Adipocyte (in vitro differentiated cells): ENCODE measurements around the gene AGPS.
"Not testable (repeated sequence)": the region's sequence is repeated elsewhere in the genome, so short reads cannot be mapped to it uniquely, and the experiment has no call there.

Experiments
- DNase-seq: peaks from one replicate; pipeline ENCODE4 v3.0.0-alpha.2; 2015; ENCODE audit warnings: low read depth
- H3K27me3 ChIP-seq: replicated peaks from 2 replicates; pipeline ENCODE4 v1.7.0; 2013; ENCODE audit warnings: mild to moderate bottlenecking, low read length, moderate library complexity; ENCODE audit not compliant: control insufficient read depth, insufficient read depth
- H3K36me3 ChIP-seq: 2 replicates; pipeline ENCODE4 v1.7.0; 2013; ENCODE audit warnings: low read length, mild to moderate bottlenecking, moderate library complexity; ENCODE audit not compliant: control insufficient read depth, insufficient read depth, severe bottlenecking
- H3K4me1 ChIP-seq: 2 replicates; pipeline ENCODE4 v1.7.0; 2013; ENCODE audit warnings: mild to moderate bottlenecking, low read length, moderate library complexity; ENCODE audit not compliant: control insufficient read depth, insufficient read depth
- H3K4me3 ChIP-seq: 2 replicates; pipeline ENCODE4 v1.7.0; 2013; ENCODE audit warnings: mild to moderate bottlenecking, low read length, moderate library complexity
- H3K9ac ChIP-seq: 2 replicates; pipeline ENCODE4 v1.7.0; 2013; ENCODE audit warnings: mild to moderate bottlenecking, low read length, moderate library complexity
- H3K9me3 ChIP-seq: 2 replicates; pipeline ENCODE4 v1.7.0; 2013; ENCODE audit warnings: mild to moderate bottlenecking, low read length, moderate library complexity; ENCODE audit not compliant: control insufficient read depth

AGPS gene

GRCh38 chr2:177353187-177353478 lies 39.4 kb upstream of the AGPS start:
- H3K9me3 ChIP-seq, result no peaks in the 10 kb centered on the region
- H3K9ac ChIP-seq, result no peak overlapping the region
- H3K27me3 ChIP-seq, result no peaks in the 10 kb centered on the region
- peaks cover 28% of the 10 kb centered on the region for H3K4me1 ChIP-seq
- DNase-seq, result peak; percentile 84
- no peaks in the 10 kb centered on the region for H3K36me3 ChIP-seq
- H3K4me3 ChIP-seq, result peak overlapping the region; percentile 5

DNA sequence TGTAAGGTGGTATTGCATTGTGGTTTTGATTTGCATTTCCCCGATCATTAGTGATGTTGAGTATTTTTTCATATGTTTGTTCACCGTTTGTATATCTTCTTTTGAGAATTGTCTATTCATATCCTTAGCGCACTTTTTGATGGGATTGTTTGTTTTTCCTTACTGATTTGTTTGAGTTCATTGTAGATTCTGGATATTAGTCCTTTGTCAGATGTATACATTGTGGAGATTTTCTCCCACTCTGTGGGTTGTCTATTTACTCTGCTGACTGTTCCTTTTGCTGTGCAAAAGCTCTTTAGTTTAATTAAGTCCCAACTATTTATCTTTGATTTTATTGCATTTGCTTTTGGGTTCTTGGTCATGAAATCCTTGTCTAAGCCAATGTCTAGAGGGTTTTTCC lies 38.0 kb upstream of the AGPS start:
- DNase-seq, H3K36me3 ChIP-seq, H3K27me3 ChIP-seq, H3K9ac ChIP-seq, H3K4me3 ChIP-seq, H3K9me3 ChIP-seq: not testable (repeated sequence)
- peaks cover 28% of the 10 kb centered on the region for H3K4me1 ChIP-seq

DNA sequence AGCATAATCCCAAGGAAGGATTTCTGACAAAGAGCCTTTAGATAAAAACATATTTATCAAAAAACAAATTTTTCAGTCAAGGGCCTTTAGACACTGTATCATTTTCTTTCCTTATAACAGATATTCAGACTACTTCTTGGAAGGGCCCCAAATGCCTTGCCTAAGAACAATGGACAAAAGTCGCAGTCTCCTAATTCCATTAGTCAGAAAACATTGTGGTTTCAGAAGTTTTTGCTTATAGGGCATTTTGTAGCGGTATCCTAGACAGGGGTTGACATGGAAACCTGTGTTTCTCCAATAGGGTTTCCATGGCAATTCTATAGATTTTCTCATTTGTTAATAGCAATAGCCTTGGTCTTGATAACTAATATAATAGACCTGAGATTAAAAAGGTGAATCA lies 36.7 kb upstream of the AGPS start:
- Histone ChIP-seq H3K4me3 (no peak overlapping the region), H3K9ac (no peak overlapping the region), H3K4me1 (peaks cover 28% of the 10 kb centered on the region), H3K27me3 (no peaks in the 10 kb centered on the region), H3K36me3 (no peaks in the 10 kb centered on the region), H3K9me3 (no peaks in the 10 kb centered on the region)
- no peak for DNase-seq

DNA sequence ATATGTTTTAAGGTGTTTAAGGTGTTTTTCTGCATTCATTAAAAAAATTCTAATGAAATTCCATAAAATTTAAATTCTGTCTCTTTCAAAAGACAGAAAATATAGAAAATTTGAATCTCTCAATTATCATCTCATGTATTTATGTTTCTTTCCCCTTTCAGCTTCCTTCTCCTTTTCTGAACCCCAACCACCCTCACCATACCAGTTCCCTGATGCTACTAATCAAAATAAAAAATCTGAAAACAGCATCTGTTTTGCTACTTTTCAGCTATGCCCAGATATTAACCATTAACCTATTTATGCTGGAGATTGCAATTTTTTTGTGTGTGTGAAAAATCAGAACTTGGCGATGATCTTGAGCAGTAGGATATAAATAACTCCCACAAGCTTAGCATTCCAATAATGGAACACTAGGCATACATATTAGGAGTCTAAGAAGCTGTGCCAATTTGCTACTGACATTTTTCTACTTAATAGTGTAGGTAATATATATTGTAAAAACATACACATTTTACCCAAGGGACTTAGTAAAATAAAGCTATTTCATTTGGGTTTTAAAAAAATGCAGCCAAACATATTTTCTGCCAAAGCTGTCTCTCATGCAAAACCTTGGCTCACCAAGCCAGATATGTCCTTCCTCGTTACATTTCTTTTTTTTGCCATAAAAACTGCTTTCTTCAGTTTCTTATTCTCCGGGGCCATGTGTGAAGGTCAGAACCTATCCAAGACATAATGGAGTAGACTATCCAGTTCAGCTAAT lies 32.6 kb upstream of the AGPS start:
- Histone ChIP-seq H3K9me3 (no peaks in the 10 kb centered on the region), H3K4me1 (peaks cover 10% of the 10 kb centered on the region), H3K9ac (no peak overlapping the region), H3K36me3 (no peaks in the 10 kb centered on the region), H3K4me3 (no peak overlapping the region), H3K27me3 (no peaks in the 10 kb centered on the region)
- no peak for DNase-seq

DNA sequence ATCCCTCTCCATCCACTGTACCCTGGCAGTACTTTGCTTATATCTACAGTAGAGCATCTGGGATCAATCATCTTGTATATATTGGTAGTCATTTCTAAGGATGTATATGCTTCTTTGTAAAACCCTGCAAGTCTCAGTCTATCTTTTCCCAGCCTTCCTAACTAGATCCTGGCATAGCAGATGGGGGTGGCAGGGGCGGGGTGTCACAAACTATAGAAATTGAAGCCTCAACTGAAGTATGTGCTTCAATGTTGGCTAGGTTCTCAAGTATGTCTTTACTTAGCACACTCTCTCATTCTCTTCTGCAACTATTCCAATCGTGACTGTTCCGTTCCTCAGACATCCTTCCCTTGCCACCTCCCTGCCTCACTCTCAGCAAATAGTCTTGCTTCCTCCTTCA lies 30.1 kb upstream of the AGPS start:
- Histone ChIP-seq H3K9ac (no peak overlapping the region), H3K4me1 (no peaks in the 10 kb centered on the region), H3K4me3 (no peak overlapping the region), H3K9me3 (no peaks in the 10 kb centered on the region), H3K27me3 (no peaks in the 10 kb centered on the region), H3K36me3 (no peaks in the 10 kb centered on the region)
- no peak for DNase-seq

- no peak overlapping the region for H3K4me3 ChIP-seq
- no peaks in the 10 kb centered on the region for H3K36me3 ChIP-seq
- no peaks in the 10 kb centered on the region for H3K4me1 ChIP-seq
- DNase-seq, result no peak
- no peaks in the 10 kb centered on the region for H3K9me3 ChIP-seq
- no peak overlapping the region for H3K9ac ChIP-seq
- no peaks in the 10 kb centered on the region for H3K27me3 ChIP-seq
Measured at GRCh38 chr2:177363332-177363731, 29.2 kb upstream of the AGPS start.

DNA sequence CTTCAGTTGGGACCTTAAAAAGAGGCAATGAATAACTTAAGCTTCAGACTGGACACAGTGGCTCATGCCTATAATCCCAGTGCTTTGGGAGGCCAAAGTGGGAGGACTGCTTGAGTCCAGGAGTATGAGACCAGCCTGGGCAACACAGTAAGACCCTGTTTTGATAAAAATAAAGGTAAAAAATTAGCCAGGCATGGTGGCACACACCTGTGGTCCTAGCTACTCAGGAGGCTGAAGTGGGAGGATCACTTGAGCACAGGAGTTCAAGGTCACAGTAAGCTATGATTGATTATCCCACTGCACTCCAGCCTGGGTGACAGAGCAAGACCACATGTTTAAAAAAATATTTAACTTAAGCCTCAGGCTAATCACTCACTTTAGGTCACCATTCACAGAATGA lies 26.8 kb upstream of the AGPS start:
- H3K36me3 ChIP-seq, H3K4me1 ChIP-seq, DNase-seq, H3K9ac ChIP-seq, H3K27me3 ChIP-seq, H3K4me3 ChIP-seq, H3K9me3 ChIP-seq: not testable (repeated sequence)

- H3K27me3 ChIP-seq, H3K4me1 ChIP-seq, H3K9me3 ChIP-seq, DNase-seq, H3K4me3 ChIP-seq, H3K36me3 ChIP-seq, H3K9ac ChIP-seq: not testable (repeated sequence)
Measured at GRCh38 chr2:177368023-177368422, 24.6 kb upstream of the AGPS start.

DNA sequence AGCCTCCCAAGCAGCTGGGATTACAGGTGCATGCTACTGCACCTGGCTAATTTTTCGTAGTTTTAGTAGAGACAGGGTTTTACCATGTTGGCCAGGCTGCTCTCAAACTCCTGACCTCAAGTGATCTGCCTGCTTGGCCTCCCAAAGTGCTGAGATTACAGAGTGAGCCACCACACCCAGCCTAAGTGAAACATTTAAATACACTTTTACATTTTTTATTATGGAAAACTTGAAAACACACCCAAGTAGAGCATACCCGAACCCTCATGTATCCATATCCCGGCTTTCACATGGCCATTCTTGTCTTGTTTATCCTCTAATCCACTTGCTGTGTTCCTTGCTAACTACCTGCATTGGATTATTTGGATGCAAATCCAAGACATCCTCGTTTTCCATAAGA lies 13.2 kb upstream of the AGPS start:
- Histone ChIP-seq H3K4me3 (no peak overlapping the region), H3K36me3 (no peaks in the 10 kb centered on the region)

DNA sequence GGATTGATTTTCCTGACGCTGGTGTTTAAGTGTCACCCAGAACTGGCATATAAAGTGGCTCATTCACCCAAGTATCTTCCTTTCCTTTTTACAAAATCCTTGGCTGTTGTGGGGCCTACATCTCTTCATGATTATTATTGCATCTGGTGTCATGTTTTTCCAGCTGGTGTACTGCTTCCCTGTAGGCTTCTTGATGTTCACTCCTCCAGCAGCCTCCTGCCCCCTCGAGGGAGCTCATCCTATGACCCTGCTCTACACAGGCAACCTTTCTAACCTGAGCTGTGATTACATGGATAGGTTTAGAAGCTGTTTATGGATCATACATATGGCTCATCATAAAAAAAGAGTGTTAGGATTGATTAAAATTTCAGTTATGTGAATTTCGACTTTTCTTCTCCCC lies 12.4 kb upstream of the AGPS start:
- DNase-seq, result no peak
- no peaks in the 10 kb centered on the region for H3K36me3 ChIP-seq
- H3K4me1 ChIP-seq, result no peaks in the 10 kb centered on the region
- H3K9me3 ChIP-seq, result no peaks in the 10 kb centered on the region
- no peak overlapping the region for H3K4me3 ChIP-seq
- no peaks in the 10 kb centered on the region for H3K27me3 ChIP-seq
- H3K9ac ChIP-seq, result no peak overlapping the region

More for the DNA sequence above, 13.2 kb upstream of the AGPS start:
- no peak for DNase-seq
- Histone ChIP-seq H3K9me3 (no peaks in the 10 kb centered on the region), H3K27me3 (no peaks in the 10 kb centered on the region), H3K9ac (no peak overlapping the region), H3K4me1 (no peaks in the 10 kb centered on the region)

- no peaks in the 10 kb centered on the region for H3K4me1 ChIP-seq
- H3K9me3 ChIP-seq, result no peaks in the 10 kb centered on the region
- H3K36me3 ChIP-seq, result no peaks in the 10 kb centered on the region
- H3K9ac ChIP-seq, result no peak overlapping the region
- H3K4me3 ChIP-seq, result no peak overlapping the region
- no peak for DNase-seq
- no peaks in the 10 kb centered on the region for H3K27me3 ChIP-seq
Measured at GRCh38 chr2:177383935-177384334, 8.6 kb upstream of the AGPS start.

DNA sequence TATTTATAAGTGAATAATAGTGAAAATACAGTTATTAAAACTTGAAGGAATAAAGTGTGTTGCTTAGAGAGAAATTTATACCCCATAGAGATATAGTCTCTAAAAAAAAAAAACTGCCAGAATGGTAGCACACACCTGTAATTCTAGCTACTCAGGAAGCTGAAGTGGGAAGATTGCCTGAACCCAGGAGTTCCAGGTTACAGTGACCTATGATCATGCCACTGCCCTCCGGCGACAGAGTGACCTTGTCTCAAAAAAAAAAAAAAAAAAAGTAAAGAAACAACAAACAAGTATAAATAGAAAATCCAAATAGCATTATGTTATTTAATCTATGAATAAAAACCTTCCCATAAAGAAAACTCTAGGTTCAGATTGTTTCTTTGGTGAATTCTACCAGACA lies 7.4 kb upstream of the AGPS start:
- H3K9ac ChIP-seq, result no peak overlapping the region
- H3K36me3 ChIP-seq, result no peaks in the 10 kb centered on the region
- H3K4me3 ChIP-seq, result no peak overlapping the region
- no peak for DNase-seq
- no peaks in the 10 kb centered on the region for H3K27me3 ChIP-seq
- H3K4me1 ChIP-seq, result no peaks in the 10 kb centered on the region
- H3K9me3 ChIP-seq, result no peaks in the 10 kb centered on the region
